Measurements from ENCODE around the gene RCSD1.

The RCSD1 gene

DNA sequence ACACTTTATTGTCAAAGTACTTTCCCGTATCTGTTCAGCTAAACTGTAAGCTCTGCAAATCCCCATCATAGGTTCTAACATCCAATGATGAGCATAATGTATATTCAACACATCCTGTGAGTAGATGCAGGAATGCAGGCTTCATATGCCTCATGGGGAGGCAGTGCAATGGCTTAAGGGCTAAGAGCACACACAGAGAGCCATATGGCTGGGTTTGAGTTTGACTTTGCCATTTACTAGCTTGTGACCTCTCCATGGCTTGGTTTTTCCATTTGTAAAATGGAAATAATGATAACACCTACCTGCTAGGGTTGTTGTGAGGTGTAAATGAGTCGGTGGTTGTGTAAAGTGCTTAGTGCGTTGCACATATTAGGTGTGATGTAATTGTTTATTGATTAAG lies 13.4 kb downstream of the RCSD1 start:
- DNase-seq (ENCODE audit: low read depth), result no peak

DNA sequence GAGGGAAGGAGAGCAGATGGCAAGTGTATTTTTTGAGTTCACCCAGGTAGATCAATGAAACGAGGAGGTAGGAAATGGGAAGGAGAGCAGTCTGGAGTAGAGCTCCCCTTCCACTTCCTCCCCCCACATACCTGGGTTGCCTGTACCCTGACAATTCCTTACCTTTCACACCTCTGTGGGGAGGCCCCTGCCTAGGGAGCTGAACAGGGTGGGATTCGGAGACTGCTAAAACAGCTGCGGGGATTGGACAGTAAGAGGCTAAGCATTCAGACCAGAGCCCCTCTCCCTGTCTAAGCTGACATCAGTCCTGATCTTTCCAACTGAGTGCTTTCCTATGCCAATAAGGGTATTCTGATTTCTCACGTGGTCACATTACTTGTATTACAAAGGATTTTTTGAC lies 14.5 kb downstream of the RCSD1 start:
- DNase-seq (ENCODE audit: low read depth), result no peak

DNA sequence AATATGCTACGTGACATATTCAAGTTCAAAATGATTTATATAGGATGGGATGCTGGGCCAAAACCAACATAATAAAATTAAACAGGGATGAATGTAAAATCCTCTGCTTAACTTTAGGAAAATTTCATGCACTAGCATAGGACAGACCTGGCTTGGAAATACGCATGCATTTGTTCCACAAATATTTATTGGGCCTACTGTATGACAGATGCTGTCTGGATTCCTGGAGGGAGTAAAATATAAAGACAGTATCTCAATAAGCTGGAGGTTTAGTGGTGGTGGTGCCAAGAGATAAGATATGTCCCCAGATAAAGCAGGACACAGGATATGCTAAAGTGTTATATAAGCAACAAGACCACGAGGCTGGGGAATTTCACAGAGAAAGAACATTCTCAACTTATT lies 15.1 kb downstream of the RCSD1 start:
- no peak for DNase-seq (ENCODE audit: low read depth)

DNA sequence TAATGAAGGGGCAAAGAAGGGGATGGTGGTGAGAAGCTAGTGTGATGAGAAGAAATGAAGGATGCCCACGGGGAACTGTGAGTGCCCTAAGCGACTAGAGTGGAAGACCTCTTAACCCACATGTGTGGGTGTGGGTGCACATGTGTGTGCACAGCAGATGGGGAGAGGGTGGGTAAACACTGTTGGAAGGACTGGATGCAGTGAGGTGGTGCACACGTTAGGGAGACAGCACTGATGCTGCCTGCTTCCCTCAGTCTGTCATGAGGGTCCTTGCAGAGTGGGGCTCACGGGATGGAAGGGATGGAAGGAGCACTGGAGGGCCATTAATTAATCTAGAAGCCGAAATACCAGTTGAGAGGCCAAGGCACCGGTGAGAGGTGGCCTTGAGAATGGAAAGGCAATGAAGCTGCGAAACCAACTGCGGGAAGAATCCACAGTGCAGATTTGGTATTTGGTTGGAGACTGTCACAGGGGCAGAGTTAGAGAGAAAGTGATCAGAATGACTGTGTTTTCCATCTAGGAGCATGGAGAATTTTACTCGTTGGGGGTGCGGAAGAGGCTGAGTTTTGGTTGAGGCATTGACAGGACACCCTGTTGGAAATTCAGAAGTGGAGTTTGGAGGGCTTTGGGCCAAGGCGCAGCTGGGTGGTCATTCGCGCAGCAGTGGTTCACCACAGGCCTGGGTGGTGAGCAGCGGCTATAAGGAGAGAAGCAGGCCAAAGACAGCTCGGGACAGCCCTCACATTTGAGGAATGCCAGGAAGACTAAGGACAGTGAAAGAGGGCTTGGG lies 15.8 kb downstream of the RCSD1 start:
- DNase-seq (ENCODE audit: low read depth), result no peak

DNA sequence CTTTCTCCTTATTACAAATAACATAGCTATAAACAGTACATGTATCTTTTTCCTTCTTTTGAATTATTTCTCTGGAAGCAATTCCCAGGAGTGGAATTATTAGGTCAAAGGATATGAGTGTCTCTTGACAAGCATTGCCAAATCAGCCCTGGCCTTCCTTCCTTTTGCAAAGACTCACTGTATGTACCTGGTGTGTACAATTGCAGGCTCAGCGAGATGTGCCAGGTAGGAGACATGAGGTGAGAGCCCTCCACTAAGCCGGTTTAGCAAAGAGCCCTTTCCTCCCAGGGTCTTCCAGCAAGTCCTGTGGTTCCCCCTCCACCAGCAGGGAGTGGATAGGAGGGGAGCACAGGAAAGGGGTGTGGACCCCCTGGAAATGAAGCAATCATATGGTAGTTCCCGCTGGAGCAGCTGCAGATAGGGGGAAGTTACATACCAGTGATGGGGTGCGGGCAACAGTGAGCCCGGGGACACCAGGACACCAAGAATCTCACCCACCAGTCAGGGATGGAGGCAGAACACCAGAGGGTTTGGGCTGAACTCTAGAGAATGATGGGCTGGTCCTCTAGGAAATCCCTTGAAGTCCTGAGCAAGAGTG lies 18.3 kb downstream of the RCSD1 start:
- DNase-seq (ENCODE audit: low read depth), result no peak

DNA sequence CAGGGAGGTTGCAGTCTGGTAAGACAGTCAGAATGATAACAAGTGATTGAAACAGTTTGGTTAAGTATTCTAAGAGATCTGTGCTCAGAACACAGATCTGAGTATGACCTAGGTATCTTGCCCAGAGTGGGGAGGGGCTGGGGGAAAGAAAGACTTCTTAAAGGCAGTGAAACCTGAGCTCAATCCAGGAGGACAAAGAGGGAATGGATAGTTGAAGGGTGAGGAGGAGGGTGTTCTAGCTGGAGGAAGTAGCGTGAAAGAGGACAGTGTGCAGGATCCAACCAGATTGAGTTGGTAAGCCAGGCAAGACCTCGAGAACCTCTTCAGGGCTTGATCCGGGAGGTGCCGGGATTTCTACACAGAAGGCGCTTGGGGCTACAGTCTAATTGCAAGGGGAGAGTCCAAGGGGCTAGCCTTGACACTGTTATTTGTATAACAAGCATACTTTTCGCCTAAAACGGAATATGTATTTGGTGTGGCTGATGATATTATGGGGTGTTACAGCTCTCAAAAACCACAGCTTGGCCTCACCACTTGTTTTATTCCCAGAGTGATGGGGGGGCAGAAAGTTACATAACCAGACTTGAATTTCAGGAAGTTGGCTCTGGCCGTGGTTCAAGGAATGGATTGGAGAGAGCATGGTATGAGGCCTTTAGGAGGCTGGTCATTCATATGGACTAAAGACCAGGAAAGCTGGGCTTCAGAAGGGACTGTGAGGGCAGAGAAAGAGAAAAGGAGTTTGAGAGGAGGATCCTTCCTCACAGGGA lies 19.1 kb downstream of the RCSD1 start:
- no peak for DNase-seq (ENCODE audit: low read depth)

DNA sequence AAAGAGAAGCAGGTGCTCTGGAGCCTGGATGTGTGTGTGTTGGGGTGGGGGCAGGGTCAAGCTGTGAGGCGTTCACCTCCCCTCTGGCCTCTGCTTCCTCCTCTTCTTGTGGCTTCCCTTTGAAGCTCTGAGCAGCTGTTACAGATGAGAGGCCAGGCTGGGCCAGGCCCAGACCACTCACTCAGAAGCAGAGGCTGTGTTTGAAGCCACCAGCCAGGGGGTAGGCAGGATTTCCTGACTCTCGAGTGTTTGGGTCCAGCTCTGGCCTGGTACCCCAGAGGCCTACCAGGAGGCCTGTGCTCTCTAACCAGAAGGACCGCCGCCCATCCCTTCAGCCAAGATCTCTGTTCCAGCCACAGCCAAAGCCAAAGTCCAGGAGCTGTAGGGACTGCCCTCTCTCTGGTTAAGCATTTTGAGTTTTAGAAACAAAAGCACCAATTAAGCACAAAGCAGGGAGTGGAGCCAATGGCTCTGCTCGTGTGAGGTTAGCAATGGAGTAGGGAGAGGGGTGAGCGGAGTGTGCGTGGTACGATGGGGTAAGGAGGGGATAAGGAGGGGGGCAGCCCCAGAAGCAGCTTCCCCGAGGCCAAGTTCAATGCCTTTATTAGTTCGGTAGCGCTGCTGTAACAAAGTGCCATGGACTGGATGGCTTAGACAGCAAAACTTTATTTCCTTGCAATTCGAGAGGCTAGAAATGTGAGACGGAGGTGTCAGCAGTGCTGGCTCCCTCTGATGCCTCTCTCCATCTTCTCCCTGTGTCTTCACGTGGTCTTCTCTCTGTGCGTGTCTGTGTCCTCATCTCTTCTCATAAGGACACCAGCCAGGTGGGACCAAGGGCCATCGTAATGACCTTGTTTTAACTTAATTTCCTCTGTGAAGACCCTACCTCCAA lies 20.5 kb downstream of the RCSD1 start:
- no peak for DNase-seq (ENCODE audit: low read depth)

DNA sequence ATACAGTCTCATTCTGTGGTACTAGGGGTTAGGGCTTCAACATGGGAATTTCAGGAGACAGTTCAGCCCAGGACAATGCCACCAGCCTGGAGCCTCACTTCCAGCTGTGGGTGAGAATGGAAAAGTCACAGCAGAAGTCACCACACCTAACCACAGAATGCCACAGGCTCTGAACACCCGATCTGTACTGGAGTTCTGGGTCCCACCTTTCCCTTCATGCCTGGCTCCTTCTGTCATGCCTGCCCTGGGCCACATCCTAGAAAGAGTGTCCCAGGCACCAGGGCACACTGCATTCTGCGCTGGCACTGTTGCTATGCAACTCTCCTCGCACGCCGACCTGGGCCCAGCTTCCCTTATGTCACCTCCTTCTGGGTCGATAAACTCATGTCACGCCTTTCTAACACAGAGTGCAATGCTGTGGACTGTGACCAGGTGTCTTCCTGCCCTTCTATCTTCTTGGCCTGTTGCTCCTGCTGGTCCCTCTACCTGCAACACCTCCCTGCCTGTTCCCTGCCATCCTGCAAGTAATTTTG lies 21.2 kb downstream of the RCSD1 start:
- DNase-seq (ENCODE audit: low read depth), result no peak

DNA sequence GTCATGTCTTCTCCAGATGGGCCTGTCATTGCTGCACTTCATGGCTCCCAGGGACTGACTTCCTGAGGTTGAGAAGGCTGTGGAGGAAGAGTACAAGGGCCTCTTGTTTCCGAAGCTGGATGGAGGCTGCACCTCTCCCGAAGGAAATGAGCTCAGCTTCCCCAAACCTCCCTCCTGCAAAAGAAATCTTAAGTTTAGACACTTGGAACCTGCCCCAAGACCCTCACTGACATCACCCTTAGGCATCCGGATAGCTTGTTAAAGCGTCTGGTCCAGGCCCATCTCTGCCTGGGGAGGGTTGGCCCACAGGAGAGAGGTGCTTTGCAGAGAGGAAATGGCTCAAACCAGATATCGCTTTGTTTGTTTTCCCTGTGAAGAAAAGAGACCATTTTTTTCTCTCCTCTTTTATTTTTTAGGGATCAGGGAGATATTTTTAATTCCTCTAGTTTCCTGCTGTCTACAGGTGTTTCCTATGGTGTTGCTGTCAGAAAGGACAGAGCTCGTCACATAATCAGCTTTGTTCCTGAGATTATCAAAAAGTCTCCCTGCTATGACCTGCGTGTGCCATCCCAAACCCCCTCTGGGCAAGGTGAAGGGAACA lies 25.0 kb downstream of the RCSD1 start:
- DNase-seq (ENCODE audit: low read depth), result no peak

DNA sequence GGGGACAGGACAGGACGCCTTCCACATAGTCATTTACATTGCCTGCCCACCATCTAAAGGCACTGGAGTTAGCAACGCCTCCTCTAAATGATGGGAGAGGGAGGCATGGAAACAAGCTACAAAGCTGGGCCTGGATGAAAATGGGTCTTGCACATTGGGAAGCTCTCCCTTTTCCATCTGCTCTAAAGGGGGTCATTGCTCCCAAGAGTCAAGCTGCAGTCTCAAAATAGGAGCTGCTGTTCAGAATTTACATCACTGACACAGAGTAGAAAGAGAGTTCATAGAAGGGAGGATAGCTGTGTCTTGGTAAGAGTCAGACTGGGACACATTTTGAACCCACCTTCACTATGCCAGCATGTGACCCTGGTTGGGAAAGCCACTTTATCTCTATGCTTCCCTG lies 26.6 kb downstream of the RCSD1 start:
- no peak for DNase-seq (ENCODE audit: low read depth)

DNA sequence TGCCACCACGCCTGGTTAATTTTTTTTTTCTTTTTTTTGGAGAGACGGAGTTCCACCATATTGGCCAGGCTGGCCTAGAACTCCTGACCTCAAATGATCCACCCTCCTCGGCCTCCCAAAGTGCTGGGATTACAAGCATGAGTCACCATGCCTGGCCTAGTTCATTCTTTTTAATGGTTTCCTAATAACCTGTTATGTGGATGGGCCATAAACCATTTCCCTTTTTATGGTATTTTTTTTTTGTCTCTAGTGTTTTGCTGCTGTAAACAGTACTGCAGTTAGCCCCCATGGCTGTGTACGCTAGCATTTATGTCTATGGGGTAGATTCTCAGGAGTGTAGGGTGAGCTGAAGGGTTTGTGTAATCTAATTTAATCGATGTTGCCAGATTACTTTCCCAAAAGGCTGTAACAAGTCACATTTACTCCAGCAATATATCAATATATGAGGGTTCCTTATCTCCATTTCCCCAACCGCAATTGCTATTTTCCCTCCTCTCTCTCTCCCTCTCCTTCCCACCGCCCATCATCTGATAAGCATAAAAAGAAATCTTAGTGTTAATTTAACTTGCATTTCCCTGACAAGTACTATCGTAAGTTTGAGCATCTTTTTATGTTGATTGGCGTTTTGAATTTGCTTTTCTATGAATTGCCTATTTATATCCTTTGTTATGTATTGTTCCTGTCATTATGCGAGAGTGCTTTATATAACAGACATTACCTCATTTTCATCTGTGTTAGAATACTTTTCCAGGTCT lies 28.7 kb downstream of the RCSD1 start:
- DNase-seq (ENCODE audit: low read depth), result no peak

DNA sequence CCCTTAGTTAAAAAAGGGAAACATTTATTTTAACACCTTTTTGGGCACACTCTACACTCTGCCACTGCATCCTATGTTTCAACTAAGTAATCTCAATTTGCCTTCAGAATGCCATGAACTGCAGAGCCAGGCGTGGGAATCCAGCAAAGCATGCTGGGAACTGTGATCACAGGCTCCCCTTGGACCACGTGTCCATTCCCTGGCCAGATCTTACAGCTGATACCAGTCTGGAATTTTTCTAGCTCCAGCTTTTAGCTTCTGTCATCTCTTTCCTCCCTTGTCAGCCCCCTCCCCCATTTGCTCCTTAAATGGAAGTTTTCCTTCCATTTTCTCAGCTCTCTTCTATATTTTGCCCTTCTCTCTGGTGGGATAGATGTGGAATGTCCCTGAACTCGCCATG lies 29.4 kb downstream of the RCSD1 start:
- DNase-seq (ENCODE audit: low read depth), result no peak

DNA sequence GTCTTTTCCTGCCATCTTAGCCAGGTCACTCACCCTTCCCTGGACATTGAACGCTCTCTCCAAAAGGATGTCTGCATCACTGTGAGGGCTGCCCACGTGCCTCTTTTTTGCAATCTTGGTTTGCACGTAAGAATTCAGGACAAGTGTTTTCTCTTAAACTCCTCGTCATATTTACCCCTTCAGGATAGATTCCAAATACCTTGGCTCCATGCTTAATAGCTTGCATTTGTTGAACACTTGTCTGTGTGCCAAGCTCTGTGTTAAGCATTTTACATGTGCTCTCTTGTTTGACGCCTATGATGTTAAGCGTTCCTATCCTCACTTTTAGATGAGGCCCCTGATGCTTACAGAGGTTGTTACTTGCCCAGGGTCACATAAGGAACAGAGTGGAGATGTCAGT lies 29.8 kb downstream of the RCSD1 start:
- no peak for DNase-seq (ENCODE audit: low read depth)

DNA sequence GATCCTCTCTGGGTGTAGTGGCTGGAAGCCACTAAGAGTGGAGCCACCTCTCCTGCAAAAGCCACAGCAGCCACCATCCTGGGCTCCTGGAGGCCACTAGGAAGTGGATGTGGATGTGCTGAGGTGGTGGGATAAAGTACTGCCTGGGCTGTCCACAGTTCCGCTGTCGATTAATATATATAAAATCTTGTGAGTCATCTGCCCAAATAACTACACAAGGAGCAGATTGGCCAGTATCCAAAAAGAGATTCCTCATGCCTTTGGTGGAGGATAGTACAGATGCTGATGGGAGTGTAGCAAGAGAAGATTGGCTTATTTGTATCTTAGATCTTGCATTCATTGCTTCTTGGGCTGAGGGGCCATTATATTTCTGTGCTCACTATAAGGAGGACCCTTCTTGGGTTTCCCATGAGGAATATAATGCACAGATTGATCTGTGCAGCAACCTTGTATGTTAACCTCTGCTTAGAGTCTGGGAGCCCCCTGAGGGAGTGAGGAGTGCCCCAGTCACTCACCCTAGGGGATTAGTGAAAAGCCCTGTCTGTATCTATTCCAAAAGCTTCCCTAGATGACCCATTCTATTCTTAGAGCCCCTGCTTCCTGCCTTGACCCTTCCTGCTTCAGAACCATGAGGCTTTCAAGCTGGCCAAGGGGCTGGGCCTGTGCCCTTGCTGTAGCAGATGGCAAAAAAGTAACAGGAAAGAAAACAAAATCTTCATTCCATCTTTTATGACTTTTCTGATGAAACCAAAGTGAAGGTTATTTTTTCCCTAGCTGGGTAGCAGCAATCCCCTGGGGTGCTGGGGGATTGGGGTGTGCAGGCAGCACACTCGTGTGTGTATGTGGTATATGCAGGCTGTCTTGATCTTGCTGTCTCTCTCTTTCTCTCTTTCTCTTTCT lies 31.7 kb downstream of the RCSD1 start:
- DNase-seq (ENCODE audit: low read depth), result no peak

DNA sequence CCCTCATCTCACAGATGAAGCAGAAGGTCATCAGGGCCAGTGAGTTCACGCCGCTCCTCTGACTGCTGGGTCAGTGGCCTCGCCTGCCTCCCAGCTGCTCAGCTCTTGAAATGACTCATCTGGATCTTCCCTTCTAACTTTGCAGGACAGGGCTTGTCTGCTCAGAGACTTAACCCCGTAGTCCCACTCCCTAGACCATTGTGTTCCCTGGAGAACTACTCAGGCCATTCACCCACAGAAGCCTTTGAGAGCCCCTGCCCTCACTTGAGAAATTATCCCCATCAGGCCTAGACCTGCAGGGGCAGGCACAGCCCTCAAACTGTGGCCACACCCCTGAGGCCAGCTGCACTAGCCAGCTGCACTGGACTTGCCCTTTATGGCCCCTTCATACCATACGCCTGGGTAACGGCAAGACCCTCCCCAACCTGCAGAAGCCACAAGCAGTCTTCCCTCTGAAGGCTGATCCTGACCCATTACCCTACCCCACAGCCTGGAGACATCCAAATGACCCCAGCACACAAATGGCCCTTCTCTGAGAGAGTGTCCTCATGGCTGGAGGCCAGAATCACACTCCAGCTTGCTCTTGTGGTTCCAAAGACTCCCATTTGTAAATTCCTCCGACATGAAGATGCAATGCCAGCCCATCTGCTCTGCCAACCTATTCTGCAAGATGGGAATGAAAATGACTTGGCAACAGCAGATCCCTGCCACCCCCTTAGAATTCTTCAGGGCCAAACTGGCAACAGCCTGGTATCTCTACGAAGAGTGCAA lies 33.2 kb downstream of the RCSD1 start:
- DNase-seq (ENCODE audit: low read depth), result no peak

DNA sequence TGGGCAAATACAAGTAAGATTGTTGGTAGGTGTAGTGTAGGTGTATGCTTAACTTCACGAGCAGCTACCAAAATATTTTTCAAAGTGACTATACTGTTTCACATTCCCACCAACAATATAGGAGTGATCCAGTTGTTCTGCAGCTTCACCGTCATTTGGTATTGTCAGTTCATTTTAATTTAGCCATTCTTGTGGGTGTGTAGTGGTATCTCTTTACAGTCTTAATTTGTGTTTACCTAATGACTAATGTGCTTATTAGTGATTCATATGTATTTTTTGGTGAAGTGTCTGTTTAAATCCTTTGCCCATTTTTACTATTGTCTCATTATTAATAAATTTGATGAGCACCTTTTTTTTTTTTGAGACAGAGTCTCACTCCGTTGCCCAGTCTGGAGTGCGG lies 35.4 kb downstream of the RCSD1 start:
- no peak for DNase-seq (ENCODE audit: low read depth)

DNA sequence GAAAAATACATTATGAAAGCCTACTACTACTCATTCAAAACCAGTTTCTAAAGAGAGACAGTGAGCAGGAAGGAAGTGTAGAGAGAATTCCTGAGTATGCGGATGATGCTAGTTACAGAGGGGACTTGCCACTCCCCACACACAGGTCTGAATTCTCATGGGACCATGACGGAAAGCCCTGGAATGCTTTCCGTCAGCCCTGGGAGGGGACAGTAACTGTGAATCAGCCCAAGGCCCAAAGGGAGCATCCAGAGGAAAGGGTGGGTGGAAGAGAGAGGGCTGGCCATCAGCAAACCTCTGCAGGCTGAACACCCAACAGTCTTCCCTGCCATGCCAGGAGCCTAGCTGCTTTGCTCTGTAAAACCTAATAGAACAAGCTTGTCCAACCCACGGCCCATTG lies 36.4 kb downstream of the RCSD1 start:
- no peak for DNase-seq (ENCODE audit: low read depth)

DNA sequence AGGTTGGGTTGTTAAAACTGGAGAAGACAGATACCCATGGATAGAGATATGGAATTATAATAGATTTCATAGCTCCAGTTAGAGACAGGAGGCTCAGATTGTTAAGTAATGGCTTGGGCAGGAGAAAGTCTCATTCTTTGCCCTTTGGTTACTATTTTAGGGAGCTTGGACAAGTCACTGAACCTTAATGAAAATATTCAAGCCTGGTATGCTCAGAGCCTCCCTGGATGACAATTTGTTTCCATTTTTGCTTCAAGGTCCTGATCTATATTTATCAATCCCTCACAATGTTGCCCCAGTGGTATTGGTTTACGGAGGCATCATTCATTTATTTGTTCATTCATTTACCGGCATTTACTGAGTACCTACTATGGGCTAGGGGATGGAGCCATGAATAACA lies 37.5 kb downstream of the RCSD1 start:
- DNase-seq (ENCODE audit: low read depth), result no peak

DNA sequence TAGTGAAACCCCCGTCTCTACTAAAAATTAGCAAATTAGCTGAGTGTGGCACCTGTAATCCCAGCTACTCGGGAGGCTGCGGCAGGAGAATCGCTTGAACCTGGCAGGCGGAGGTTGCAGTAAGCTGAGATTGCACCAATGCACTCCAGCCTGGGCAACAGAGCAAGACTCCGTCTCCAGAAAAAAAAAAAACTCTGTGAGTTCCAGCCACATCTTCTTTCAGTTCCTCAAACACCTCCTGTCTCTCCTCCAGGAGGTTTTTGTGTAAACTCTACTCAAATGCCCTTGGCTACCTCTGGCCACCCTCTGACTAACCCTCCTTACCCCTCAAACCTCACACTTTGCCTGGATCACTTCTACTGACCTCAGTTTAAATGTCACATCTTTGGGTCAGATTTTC lies 38.1 kb downstream of the RCSD1 start:
- no peak for DNase-seq (ENCODE audit: low read depth)

All from activated T-cell treated with anti-CD3 and anti-CD28 coated beads for 48 hours (primary cell).